HepG2 (cell line): Measurements from ENCODE around the gene SRSF2. TPM values are rescaled to one million over a fixed set of nuclear protein-coding genes. Genes with fewer than 3 reads are reported as not detected.

Experiments used
- HNF4G ChIP-seq, 2 experiments: sonication (generic) in 1 of 2; formaldehyde crosslinking in 1 of 2; IDR thresholded peaks; 2 replicates each; pipeline versions ENCODE4 v1.4.0 to v1.6.1; 2011 to 2020; ENCODE audit warnings: borderline replicate concordance in 2 of 2, low read depth in 2 of 2, mild to moderate bottlenecking in 2 of 2, low read length in 1 of 2, missing genetic modification reagents in 1 of 2, moderate library complexity in 1 of 2
- NCOR1 ChIP-seq: fragments of 200-600 bp; sonication (generic); IDR thresholded peaks from 2 replicates; pipeline ENCODE4 v1.7.0; 2017; ENCODE audit warnings: antibody characterized with exemption, low read length, borderline replicate concordance
- NRL ChIP-seq: sonication (generic); formaldehyde crosslinking; IDR thresholded peaks from 2 replicates; pipeline ENCODE4 v1.5.0; 2020; ENCODE audit warnings: missing genetic modification reagents, mild to moderate bottlenecking, moderate library complexity, borderline replicate concordance
- PATZ1 ChIP-seq: sonication (generic); formaldehyde crosslinking; IDR thresholded peaks from 2 replicates; pipeline ENCODE4 v1.4.0; 2020; ENCODE audit warnings: missing genetic modification reagents
- PRDM10 ChIP-seq: sonication (generic); formaldehyde crosslinking; IDR thresholded peaks from 2 replicates; pipeline ENCODE4 v1.4.0; 2020; ENCODE audit warnings: low read depth, missing genetic modification reagents
- SALL2 ChIP-seq: sonication (generic); formaldehyde crosslinking; IDR thresholded peaks from 2 replicates; pipeline ENCODE4 v1.8.1; 2023; ENCODE audit warnings: mild to moderate bottlenecking, missing genetic modification reagents, inconsistent platforms
- SPEN ChIP-seq: sonication (generic); formaldehyde crosslinking; IDR thresholded peaks from 2 replicates; pipeline ENCODE4 v1.5.1; 2020; ENCODE audit warnings: low read depth, mild to moderate bottlenecking, missing genetic modification reagents
- ZBTB33 ChIP-seq: sonication (generic); formaldehyde crosslinking; IDR thresholded peaks from 2 replicates; pipeline ENCODE4 v1.4.0; 2020; ENCODE audit warnings: missing genetic modification reagents
- ZNF276 ChIP-seq: sonication (generic); formaldehyde crosslinking; IDR thresholded peaks from 2 replicates; pipeline ENCODE4 v1.4.0; 2020; ENCODE audit warnings: mild to moderate bottlenecking, low read depth, missing genetic modification reagents
- polyA plus RNA-seq, 8 experiments: library from polyadenylated mRNA; depleted of rRNA in 3 of 8; stranded (reverse) in 7 of 8; unstranded in 1 of 8; fragments of >200 nt; fragmentation: Illumina TruSeq in 4 of 8; extraction: Trizol in 4 of 8; gene quantifications; 2 replicates each; pipeline versions ENCODE4 v1.2.1 to v1.2.3, GENCODE V29; 2011 to 2016; ENCODE audit warnings: low read depth in 4 of 8, missing spikeins in 1 of 8, mixed read lengths in 1 of 8; ENCODE audit not compliant: insufficient read depth in 1 of 8
- total RNA-seq, 5 experiments: library from RNA; depleted of rRNA; stranded (reverse); fragments of >200 nt; fragmentation: Illumina TruSeq; extraction: Trizol; gene quantifications; 2 replicates each; pipeline ENCODE4 v1.2.3, GENCODE V29; 2016; ENCODE audit warnings: low read depth in 1 of 5
- TF ChIP-seq, protein P1 (sequence below): sonication (generic); formaldehyde crosslinking; IDR thresholded peaks from 2 replicates; pipeline ENCODE4 v1.8.0; 2022; ENCODE audit warnings: missing genetic modification reagents, mild to moderate bottlenecking, moderate library complexity, borderline replicate concordance

SRSF2 gene
- total and polyA plus RNA-seq, 2 of the 13 experiments (the other 11 are each of a cell fraction or from before 2014, with no cell fraction given) = 306 to 319 TPM

GRCh38 chr17:76701471-76701967, 35.6 kb downstream of the SRSF2 start (continued):
- TF ChIP-seq PATZ1 (peak; percentile 73), SALL2 (CRISPR knock-in tag) (0 out of 2 replicates have a peak, but pooled peaks have one; percentile 31), PRDM10 (CRISPR knock-in tag) (peak; percentile 87), NRL (CRISPR knock-in tag) (0 out of 2 replicates have a peak, but pooled peaks have one; percentile 8), ZNF276 (CRISPR knock-in tag) (no peak), NCOR1 (0 out of 2 replicates have a peak, but pooled peaks have one; percentile 26), SPEN (CRISPR knock-in tag) (peak; percentile 63; the same call in 1 of the 2 replicates), HNF4G (IDR thresholded peaks at IDR 0.05; ENCODE audit: borderline replicate concordance, low read depth, low read length) (peak; percentile 68), HNF4G (CRISPR knock-in tag; IDR thresholded peaks at IDR 0.05; ENCODE audit: borderline replicate concordance, low read depth) (peak; percentile 40; the same call in 1 of the 2 replicates), ZBTB33 (no peak)
- TF ChIP-seq, protein P1, sequence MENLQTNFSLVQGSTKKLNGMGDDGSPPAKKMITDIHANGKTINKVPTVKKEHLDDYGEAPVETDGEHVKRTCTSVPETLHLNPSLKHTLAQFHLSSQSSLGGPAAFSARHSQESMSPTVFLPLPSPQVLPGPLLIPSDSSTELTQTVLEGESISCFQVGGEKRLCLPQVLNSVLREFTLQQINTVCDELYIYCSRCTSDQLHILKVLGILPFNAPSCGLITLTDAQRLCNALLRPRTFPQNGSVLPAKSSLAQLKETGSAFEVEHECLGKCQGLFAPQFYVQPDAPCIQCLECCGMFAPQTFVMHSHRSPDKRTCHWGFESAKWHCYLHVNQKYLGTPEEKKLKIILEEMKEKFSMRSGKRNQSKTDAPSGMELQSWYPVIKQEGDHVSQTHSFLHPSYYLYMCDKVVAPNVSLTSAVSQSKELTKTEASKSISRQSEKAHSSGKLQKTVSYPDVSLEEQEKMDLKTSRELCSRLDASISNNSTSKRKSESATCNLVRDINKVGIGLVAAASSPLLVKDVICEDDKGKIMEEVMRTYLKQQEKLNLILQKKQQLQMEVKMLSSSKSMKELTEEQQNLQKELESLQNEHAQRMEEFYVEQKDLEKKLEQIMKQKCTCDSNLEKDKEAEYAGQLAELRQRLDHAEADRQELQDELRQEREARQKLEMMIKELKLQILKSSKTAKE = peak; percentile 66; the same call in 1 of the 2 replicates
